Natural killer cell treated with Interleukin-12 subunit alpha and Interleukin-12 subunit beta and Interleukin-15 and Interleukin-18, amount 100 ng/mL, for 72 hours (primary cell): ENCODE measurements around the gene ADORA2B. TPM values are rescaled to one million over a fixed set of nuclear protein-coding genes. Genes with fewer than 3 reads are reported as not detected.

ENCODE experiments used
- total RNA-seq, 2 donors: library from RNA; stranded (reverse); gene quantifications; one replicate each; pipeline ENCODE4 v1.2.3, GENCODE V29; 2022

Gene ADORA2B
- total RNA-seq, 2 donors from 2014 or later, result 0.95 to 3.2 TPM

Other genes starting within 250 kb of the ADORA2B start
- 10 to 100 TPM; 25.5 to 25.9 TPM for gene ZNF286A, start 245.4 kb upstream of the ADORA2B start, total RNA-seq
- not detected for gene TBC1D26, start 212.8 kb upstream of the ADORA2B start, total RNA-seq
- gene ZSWIM7, start 54.6 kb downstream of the ADORA2B start, total RNA-seq, result 10 to 100 TPM in 1 of 2 donors, 1 to 10 TPM in 1; 6.9 to 12.1 TPM
- 10 to 100 TPM; 26.3 to 33.3 TPM for gene TTC19, start 54.7 kb downstream of the ADORA2B start, total RNA-seq